ENCODE data around the gene TASP1.

DNA sequence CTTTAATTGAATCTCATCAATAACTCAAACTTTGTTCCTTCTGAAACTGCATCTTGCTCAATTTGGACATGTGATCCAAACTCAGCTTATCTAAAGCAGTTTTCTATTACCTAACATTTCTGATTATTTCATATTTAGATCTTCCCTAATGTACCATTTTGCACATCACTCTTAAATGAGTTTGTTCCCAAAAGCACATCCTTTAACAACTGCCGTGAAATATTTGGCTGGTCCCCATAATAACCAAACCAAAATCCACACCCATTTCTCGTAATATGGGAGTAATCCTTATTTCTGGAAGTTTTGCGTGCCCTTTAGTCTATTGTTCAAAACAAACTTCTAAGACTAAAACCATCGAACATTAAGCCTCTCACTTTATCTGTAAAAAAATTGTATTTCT is 94.9 kb downstream of the TASP1 start:
- TF ChIP-seq CTCF (IDR thresholded peaks at IDR 0.05; ENCODE audit: insufficient read depth, low read length, poor library complexity, severe bottlenecking) (no peak), EZH2phosphoT487 (conservative IDR thresholded peaks at IDR 0.05; ENCODE audit: low read length) (no peak)
